IPS-20b (cell line): ENCODE data around the gene CIAO3.
A peak's percentile ranks its signal among the peaks of the same experiment; 100 is the strongest.

ENCODE experiments used
- H3K27ac ChIP-seq: one replicate; pipeline ENCODE4 v1.5.1; 2013; ENCODE audit warnings: low read length
- H3K27me3 ChIP-seq: 2 replicates; pipeline ENCODE4 v1.6.1; 2013; ENCODE audit warnings: mild to moderate bottlenecking, low read length, inconsistent platforms; ENCODE audit not compliant: insufficient read depth
- H3K36me3 ChIP-seq: 2 replicates; pipeline ENCODE4 v1.6.1; 2013; ENCODE audit warnings: low read depth, mild to moderate bottlenecking, inconsistent platforms, low read length, moderate library complexity; ENCODE audit not compliant: insufficient read depth
- H3K4me1 ChIP-seq: 2 replicates; pipeline ENCODE4 v1.6.1; 2013; ENCODE audit warnings: mild to moderate bottlenecking, control low read depth, inconsistent platforms, low read length, moderate library complexity; ENCODE audit not compliant: insufficient read depth
- H3K4me3 ChIP-seq: 2 replicates; pipeline ENCODE4 v1.5.1; 2013; ENCODE audit warnings: mild to moderate bottlenecking, low read length, inconsistent platforms
- H3K9ac ChIP-seq: 2 replicates; pipeline ENCODE4 v1.6.1; 2013; ENCODE audit warnings: low read depth, mild to moderate bottlenecking, inconsistent platforms, low read length, moderate library complexity
- H3K9me3 ChIP-seq: 2 replicates; pipeline ENCODE4 v1.6.1; 2013; ENCODE audit warnings: mild to moderate bottlenecking, low read depth, low read length, inconsistent platforms; ENCODE audit not compliant: insufficient read depth

CIAO3 gene

DNA sequence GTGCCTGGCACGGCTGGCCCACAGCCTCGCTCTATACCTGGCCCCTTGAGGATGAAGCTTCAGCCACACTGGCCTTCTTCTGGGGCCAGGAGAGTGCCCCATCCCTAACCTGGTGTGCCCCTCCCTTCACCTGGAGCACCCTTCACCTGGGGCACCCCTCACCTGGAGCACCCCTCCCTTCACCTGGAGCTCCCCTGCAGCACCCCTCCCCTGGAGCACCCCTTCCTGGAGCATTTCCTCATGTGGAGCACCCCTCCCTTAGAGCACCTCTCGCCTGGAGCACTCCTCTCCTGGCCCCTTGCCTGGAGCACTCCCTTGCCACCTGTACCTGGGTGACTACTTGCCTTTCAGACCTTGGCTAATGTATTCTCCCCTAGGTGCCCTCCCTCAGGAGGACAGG is 32.8 kb downstream of the CIAO3 start:
- Histone ChIP-seq H3K9ac (no peak overlapping the region), H3K4me3 (no peak overlapping the region), H3K27ac (no peak overlapping the region), H3K36me3 (no peaks in the 10 kb centered on the region), H3K4me1 (no peaks in the 10 kb centered on the region), H3K9me3 (no peaks in the 10 kb centered on the region), H3K27me3 (peaks cover 74% of the 10 kb centered on the region)

DNA sequence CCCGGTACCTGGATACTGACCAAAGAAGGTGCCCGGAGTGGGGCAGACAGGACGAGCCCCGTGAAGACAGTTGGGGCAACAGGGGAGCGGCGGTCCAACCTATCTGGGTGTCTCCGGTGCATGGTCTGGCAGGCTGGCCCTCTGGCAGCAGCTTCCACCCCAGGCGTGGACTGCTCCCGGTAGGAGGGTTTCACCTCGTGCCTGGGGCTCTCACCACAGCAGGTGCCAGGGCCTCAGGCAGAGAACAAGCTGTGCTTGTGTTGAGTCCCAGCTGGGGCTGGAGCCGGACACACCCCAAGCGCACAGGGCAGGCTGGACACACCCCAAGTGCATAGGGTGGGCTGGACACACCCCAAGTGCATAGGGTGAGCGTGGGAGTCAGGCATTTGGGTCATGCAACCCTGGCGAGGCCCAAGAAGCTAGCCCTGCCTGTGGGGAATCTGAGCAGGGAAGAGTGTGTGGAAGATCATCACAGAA is 33.7 kb downstream of the CIAO3 start:
- Histone ChIP-seq H3K27ac (no peak overlapping the region), H3K9me3 (no peaks in the 10 kb centered on the region), H3K27me3 (peaks cover 82% of the 10 kb centered on the region), H3K36me3 (no peaks in the 10 kb centered on the region), H3K4me3 (no peak overlapping the region), H3K9ac (no peak overlapping the region), H3K4me1 (no peaks in the 10 kb centered on the region)

DNA sequence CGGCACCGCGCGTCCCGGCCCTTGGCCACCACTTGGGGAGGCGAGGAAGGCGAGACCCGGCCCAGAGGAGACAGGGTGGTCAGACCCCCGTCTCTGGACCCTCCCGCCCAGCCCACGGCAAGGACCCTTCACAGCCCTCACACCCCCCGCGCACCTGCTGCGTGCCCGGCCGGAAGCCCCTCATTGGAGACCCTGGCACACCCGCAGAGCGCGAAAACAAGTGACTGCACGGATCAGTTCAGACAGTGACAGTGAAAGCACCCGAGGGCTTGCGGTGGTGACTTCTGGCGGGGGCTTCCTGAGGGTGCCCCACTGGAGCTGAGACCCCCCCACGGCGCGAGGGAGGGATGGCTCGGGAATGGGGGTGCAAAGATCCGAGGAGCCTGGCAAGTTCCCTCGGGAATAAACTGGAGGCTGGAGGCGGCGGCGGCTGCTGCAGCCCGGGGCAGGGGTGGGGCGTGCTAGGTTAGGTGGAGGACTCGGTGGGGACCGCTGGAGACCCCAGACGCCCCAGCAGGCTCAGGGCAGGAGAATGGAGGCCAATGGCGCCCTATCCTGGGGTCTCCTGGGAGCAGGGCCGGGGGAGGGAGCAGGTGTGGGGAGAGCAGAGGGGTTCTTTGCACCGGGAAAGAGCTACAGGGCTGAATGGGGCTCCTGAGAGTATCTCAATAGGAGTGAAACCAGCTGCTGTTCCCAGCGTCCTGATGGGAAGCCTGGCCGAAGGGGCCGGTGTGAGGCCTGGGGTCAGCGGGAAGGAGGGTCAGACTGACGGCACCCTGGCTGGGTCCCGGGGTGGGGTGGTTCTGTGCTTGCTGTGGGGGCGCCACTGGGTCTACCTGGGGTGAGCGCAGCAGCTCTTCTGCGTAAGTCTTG is 34.4 kb downstream of the CIAO3 start:
- Histone ChIP-seq H3K9ac (no peak overlapping the region), H3K4me3 (peak overlapping the region; percentile 54), H3K27me3 (peaks cover 87% of the 10 kb centered on the region), H3K36me3 (no peaks in the 10 kb centered on the region), H3K27ac (no peak overlapping the region), H3K4me1 (no peaks in the 10 kb centered on the region), H3K9me3 (no peaks in the 10 kb centered on the region)

DNA sequence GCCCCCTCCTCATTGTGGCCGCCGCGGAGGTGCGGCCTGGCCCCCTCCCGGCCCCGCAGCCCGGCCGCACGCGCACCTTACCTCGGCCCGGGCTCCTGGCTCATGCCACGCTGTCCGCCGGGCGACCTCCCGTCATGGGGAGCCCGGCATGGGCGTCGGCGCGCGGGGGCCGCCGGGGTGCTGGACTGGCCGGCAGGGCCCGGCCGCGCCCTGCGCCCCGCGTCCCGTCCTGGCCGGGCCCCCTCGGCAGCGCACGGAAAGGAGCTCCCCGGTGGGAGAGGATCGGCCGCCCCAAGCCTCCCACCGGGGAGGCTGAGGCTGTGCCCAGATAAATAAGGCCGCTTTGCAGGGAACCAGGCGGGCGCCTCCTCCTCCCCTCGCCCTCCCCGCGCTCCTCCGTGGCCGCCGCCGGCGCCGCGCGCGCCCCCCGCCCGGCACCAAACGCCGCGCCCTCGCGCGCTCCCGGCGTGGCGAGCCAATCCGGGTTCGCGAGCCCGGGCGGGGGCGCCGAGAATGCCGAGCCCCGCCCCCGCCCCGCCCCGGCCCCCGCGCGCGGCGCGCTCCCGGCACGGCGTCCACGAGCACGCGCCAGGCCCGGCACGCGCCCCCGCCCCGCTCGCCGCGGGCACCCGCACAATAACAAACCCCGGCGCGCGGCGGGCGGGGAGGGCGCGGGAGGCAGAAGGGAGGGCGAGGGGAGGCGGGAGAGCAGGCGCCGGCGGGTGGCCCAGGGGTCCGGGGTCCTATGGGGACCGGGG is 35.2 kb downstream of the CIAO3 start, which contains the start of gene FBXL16:
TSS of gene FBXL16 (minus strand) at position 371 of the 758 bp plus-strand sequence. CDS start 8,396 bp downstream, outside the sequence.
- Histone ChIP-seq H3K4me1 (no peaks in the 10 kb centered on the region), H3K9ac (no peak within 1 kb of the TSS), H3K9me3 (no peaks in the 10 kb centered on the region), H3K27ac (no peak within 1 kb of the TSS), H3K27me3 (peaks cover 93% of the 10 kb centered on the region), H3K36me3 (no peaks in the 10 kb centered on the region), H3K4me3 (peak within 1 kb of the TSS; percentile 54)

DNA sequence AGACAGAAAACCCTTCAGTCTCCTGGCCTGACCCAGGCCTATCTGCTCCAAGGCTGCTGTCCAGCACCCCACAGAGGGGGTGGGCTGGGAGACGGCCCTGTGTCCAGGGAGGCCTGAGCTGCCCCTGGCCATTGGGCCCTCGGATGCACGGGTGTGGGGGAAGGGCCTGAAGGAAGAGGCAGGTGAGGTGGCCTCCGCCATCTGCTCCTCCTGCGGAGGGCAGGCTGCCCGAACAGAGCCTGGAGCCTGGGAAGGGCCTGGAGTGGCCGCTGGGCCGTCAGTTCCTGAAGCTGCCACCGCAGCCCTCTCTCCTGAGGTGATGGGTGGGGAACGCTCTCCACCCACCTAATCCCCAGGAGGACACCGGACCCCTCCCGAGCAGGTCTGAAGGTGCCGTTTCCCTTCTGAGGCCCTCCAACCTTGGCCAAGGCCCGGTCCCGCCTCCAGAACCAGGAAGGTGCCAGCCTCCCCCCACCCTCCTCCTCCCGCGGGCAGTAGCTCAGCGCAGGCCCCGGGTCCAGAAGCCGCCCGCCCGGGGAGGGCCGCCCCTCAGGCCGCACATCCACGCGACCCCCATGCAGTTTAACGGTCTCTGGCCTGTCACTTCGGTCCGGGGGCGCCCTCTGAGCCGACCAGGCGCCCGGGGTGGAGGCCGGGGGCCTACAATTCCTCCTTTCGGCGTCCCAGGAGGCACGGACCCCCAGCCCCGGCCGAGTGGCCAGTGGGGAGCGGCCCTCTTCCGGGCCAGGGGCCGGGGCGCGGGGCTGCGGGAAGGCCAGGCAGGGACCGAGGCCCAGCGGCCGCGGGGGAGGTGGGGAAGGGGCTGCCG is 36.0 kb downstream of the CIAO3 start:
- Histone ChIP-seq H3K9me3 (no peaks in the 10 kb centered on the region), H3K27me3 (peaks cover 93% of the 10 kb centered on the region), H3K9ac (no peak overlapping the region), H3K27ac (no peak overlapping the region), H3K36me3 (no peaks in the 10 kb centered on the region), H3K4me1 (no peaks in the 10 kb centered on the region), H3K4me3 (no peak overlapping the region)

DNA sequence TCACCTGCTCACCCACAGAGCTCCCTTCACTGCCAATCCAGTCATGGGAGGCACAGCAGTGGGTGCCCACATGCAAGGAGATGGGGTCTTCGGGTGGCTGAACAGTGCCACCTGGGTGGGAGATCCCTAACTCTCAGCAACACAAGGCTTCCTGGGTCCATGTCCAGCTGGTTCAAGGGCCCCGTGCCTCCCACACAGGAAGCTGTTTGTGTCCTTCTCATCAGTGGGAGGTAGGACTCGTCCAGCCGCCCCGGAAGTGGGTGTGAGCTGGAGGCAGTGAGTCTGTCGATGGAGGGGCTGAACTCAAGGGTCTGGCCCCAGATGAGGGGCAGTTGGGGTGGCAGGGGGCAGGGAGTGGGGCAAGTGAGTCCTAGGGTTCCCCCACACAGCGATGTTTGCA is 36.8 kb downstream of the CIAO3 start:
- no peaks in the 10 kb centered on the region for H3K36me3 ChIP-seq
- H3K4me1 ChIP-seq, result no peaks in the 10 kb centered on the region
- no peaks in the 10 kb centered on the region for H3K9me3 ChIP-seq
- H3K27me3 ChIP-seq, result peaks cover 93% of the 10 kb centered on the region
- H3K4me3 ChIP-seq, result no peak overlapping the region
- H3K27ac ChIP-seq, result no peak overlapping the region
- H3K9ac ChIP-seq, result no peak overlapping the region

DNA sequence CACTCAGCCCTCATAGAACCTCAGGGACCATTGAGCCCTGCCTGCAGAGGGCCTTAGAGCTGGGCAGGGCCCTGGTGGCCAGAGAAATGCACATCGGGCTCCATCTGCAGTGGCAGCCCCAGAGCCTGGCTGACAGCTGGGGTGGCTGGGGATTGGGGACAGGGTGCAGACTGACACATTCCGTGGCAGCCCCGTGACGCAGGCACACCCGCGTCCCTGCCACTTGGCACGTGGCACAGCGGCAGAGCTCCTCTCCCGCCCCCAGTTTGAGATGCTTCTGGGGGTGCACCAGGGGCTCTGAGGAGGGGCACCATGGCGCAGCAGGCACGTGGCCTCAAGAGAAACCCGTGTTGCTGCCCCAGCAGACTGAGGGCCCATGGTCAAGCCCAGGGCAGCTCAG is 37.4 kb downstream of the CIAO3 start:
- Histone ChIP-seq H3K9me3 (no peaks in the 10 kb centered on the region), H3K36me3 (no peaks in the 10 kb centered on the region), H3K9ac (no peak overlapping the region), H3K4me3 (no peak overlapping the region), H3K27me3 (peaks cover 93% of the 10 kb centered on the region), H3K4me1 (no peaks in the 10 kb centered on the region), H3K27ac (no peak overlapping the region)

DNA sequence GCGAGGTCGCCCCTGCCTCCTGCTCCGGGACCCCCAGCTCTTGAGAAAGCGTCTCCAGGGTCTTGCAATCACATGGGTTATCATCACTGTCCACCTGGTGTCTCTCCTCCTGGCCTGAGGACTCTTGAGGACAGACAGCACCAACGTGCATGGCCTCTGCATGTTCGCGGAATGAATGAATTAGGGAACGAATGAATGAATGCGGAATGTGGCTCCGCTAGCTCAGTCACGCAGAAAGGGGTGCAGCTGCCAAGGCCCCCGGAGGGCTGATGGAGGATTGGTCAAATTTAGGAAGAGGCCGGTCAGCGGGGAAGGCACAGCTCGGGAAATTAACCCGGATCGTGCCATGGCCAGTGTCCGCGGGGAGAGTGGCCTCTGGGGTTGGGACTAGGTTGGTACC is 38.5 kb downstream of the CIAO3 start:
- Histone ChIP-seq H3K4me3 (no peak overlapping the region), H3K36me3 (no peaks in the 10 kb centered on the region), H3K9ac (no peak overlapping the region), H3K4me1 (no peaks in the 10 kb centered on the region), H3K27me3 (peaks cover 93% of the 10 kb centered on the region), H3K27ac (no peak overlapping the region), H3K9me3 (no peaks in the 10 kb centered on the region)

DNA sequence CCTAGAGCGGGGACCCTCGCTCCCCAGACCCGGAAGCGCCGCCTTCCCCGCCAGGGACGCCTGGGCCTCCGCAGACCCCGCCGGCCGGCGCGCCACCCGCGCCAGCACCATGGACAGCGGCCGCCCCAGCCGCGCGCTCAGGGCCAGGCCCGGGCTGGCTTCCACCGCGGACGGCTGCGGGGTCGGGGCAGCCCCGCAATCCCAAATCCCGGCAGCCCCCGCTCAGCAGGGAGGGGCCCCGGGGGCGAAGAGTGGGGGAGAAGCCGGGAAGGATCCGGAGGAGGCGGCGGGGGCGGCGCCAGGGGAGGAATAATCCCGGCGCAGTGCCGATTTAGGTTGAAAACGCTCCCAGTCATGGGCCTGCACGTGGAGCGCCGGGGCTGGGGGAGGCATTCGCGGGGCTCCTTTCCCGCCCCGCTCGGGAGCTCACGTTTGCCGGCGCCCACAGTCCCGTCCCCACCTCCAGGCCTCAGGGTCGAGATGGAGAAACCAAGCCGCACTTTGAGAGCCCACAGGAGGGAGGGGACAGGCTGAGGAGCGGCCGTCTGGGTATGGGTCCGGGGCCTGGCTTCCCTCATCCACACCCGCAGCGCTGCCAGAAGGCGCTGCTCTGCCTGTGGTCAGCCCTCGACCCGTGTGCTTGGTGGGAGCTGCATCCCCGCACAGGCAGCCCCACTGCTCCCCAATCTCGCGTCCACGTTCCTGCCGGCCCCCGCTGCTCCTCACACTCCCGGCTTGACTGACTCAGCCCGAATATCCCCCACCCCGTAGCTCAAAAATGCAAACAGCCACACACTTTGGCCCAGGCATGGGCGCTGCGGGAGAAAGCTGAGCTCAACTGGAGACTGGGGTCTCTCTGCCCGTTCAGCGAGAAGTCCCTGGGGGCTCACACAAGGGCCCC is 39.9 kb downstream of the CIAO3 start:
- Histone ChIP-seq H3K4me1 (no peaks in the 10 kb centered on the region), H3K27me3 (peaks cover 91% of the 10 kb centered on the region), H3K9me3 (no peaks in the 10 kb centered on the region), H3K4me3 (no peak overlapping the region; the same call in 1 of the 2 replicates), H3K36me3 (no peaks in the 10 kb centered on the region), H3K27ac (no peak overlapping the region), H3K9ac (no peak overlapping the region)

DNA sequence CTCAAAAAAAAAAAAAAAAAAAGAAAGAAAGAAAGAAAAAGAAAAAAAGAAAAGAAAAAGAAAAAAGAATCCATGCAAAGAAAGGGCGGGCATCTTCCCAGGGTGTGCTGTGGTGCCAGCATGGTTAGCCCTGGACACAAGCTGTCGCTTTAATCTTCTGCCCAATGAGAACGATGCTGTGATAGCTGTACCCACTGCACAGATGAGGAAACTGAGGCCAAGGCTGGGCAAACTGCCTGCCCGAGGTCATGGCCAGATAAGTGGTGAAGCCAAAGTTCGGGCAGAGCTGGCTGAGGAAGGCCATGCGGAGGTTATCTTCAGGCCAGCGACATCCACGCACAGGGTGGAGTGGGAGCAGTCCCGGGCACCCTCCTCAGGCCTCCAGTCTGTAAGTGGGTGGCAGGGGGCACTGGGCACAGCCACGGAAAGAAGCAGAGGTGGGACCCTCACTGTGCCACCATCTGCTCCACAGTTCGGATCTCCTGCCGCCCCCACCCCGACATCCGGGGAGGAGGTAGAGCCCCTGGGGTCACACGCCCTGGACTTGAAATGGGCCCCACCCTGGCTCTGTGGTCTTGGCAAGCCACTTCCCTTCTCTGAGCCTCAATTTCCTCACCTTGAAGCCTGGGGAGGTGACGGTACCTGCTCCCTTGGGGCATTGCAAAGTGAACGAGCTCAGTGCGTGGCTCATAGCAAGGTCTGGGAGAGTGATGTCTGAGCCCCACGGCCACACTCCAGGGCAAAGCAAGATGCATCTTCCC is 41.7 kb downstream of the CIAO3 start:
- H3K9me3 ChIP-seq, result no peaks in the 10 kb centered on the region
- no peak overlapping the region for H3K27ac ChIP-seq
- H3K9ac ChIP-seq, result no peak overlapping the region
- no peak overlapping the region for H3K4me3 ChIP-seq
- no peaks in the 10 kb centered on the region for H3K4me1 ChIP-seq
- H3K36me3 ChIP-seq, result no peaks in the 10 kb centered on the region
- H3K27me3 ChIP-seq, result peaks cover 97% of the 10 kb centered on the region
